DMS 273 treated with DMSO at 0.1 percent for 48 hours (cell line): ENCODE results near the gene RAB31.
"Not testable (repeated sequence)": the region's sequence is repeated elsewhere in the genome, so short reads cannot be mapped to it uniquely, and the experiment has no call there.

ENCODE experiments used
- DNase-seq: peaks from one replicate; lab custom pipeline; 2025; lab: John Stamatoyannopoulos, UW

Gene RAB31

GRCh38 chr18:9762526-9762925, 54.4 kb downstream of the RAB31 start:
- DNase-seq = no peak

- DNase-seq = no peak
Observed at GRCh38 chr18:9763157-9763556, 55.1 kb downstream of the RAB31 start.

- no peak for DNase-seq
Observed at GRCh38 chr18:9764011-9764481, 55.9 kb downstream of the RAB31 start.

GRCh38 chr18:9765501-9765900, 57.4 kb downstream of the RAB31 start:
- peak; percentile 36 for DNase-seq

- peak; percentile 82 for DNase-seq
Observed at GRCh38 chr18:9766076-9766481, 58.0 kb downstream of the RAB31 start.

- no peak for DNase-seq
Observed at GRCh38 chr18:9766740-9767139, 58.6 kb downstream of the RAB31 start.

GRCh38 chr18:9768071-9768691, 60.1 kb downstream of the RAB31 start:
- not testable (repeated sequence) for DNase-seq

GRCh38 chr18:9770111-9770510, 62.0 kb downstream of the RAB31 start:
- DNase-seq = not testable (repeated sequence)

- DNase-seq = no peak
Observed at GRCh38 chr18:9771261-9771976, 63.3 kb downstream of the RAB31 start.

GRCh38 chr18:9771977-9772660, 64.0 kb downstream of the RAB31 start:
- no peak for DNase-seq

GRCh38 chr18:9772847-9773677, 65.0 kb downstream of the RAB31 start:
- DNase-seq = no peak

- DNase-seq = no peak
Observed at GRCh38 chr18:9774150-9774549, 66.0 kb downstream of the RAB31 start.

- no peak for DNase-seq
Observed at GRCh38 chr18:9775178-9775577, 67.1 kb downstream of the RAB31 start.

- DNase-seq = no peak
Observed at GRCh38 chr18:9779630-9780029, 71.5 kb downstream of the RAB31 start.

- no peak for DNase-seq
Observed at GRCh38 chr18:9782073-9782857, 74.2 kb downstream of the RAB31 start.

GRCh38 chr18:9786631-9787030, 78.5 kb downstream of the RAB31 start:
- DNase-seq = no peak

GRCh38 chr18:9787036-9787435, 78.9 kb downstream of the RAB31 start:
- DNase-seq = no peak

- no peak for DNase-seq
Observed at GRCh38 chr18:9787712-9788111, 79.6 kb downstream of the RAB31 start.

GRCh38 chr18:9788140-9788539, 80.0 kb downstream of the RAB31 start:
- DNase-seq = no peak

- no peak for DNase-seq
Observed at GRCh38 chr18:9788860-9789259, 80.8 kb downstream of the RAB31 start.

GRCh38 chr18:9790261-9790660, 82.2 kb downstream of the RAB31 start:
- no peak for DNase-seq
